ENCODE measurements around the gene ANXA4.

GRCh38 chr2:69734035-69734611 lies 7.8 kb upstream of the ANXA4 start:
- TF ChIP-seq EZH2 (IDR thresholded peaks at IDR 0.05) (no peak), POLR2AphosphoS5 (IDR thresholded peaks at IDR 0.05; ENCODE audit: borderline replicate concordance, low read depth, low read length) (no peak), FOXP2 (optimal IDR thresholded peaks at IDR 0.05; ENCODE audit: control extremely low read depth, extremely low read length, insufficient read depth) (no peak)

Data from SK-N-MC (cell line).